Neural crest cell (in vitro differentiated cells): ENCODE measurements around the gene COX7A1. TPM values are rescaled to one million over a fixed set of nuclear protein-coding genes. Genes with fewer than 3 reads are reported as not detected.

Experiments used
- DNase-seq: peaks from one replicate; pipeline ENCODE4 v3.0.0; 2021; ENCODE audit warnings: low read depth, mixed read lengths, low spot score
- H3K27ac Mint-ChIP-seq: one replicate; pipeline ENCODE4 v1.8.0; 2021; ENCODE audit warnings: mild to moderate bottlenecking, mixed read lengths; ENCODE audit not compliant: unreplicated experiment
- H3K27me3 Mint-ChIP-seq: 2 replicates; pipeline ENCODE4 v1.8.0; 2021; ENCODE audit warnings: low read depth, mild to moderate bottlenecking, mixed read lengths
- H3K36me3 Mint-ChIP-seq: 2 replicates; pipeline ENCODE4 v1.8.0; 2021; ENCODE audit warnings: low read depth, mild to moderate bottlenecking, mixed read lengths
- H3K4me1 Mint-ChIP-seq: 2 replicates; pipeline ENCODE4 v1.8.0; 2021; ENCODE audit warnings: mixed read lengths
- H3K4me3 Mint-ChIP-seq: one replicate; pipeline ENCODE4 v1.8.0; 2021; ENCODE audit warnings: mild to moderate bottlenecking, mixed read lengths
- H3K9me3 Mint-ChIP-seq: 2 replicates; pipeline ENCODE4 v1.8.0; 2021; ENCODE audit warnings: mixed read lengths
- CTCF ChIP-seq: fragments of 200-600 bp; sonication (generic); conservative IDR thresholded peaks from 2 replicates; pipeline ENCODE4 v1.5.0; 2021; ENCODE audit warnings: antibody characterized with exemption, mild to moderate bottlenecking
- total RNA-seq: library from RNA; stranded (reverse); gene quantifications from 2 replicates; pipeline ENCODE4 v1.2.1, GENCODE V29; 2021

COX7A1 gene
- total RNA-seq, 1 donor from 2014 or later: not detected

GRCh38 chr19:36103040-36103626 is 49.1 kb downstream of the COX7A1 start:
- Mint-ChIP-seq H3K36me3 (peaks cover 3% of the 10 kb centered on the region), H3K27ac (no peak overlapping the region), H3K4me3 (no peak overlapping the region), H3K4me1 (no peaks in the 10 kb centered on the region), H3K9me3 (no peaks in the 10 kb centered on the region), H3K27me3 (no peaks in the 10 kb centered on the region)
- DNase-seq: no peak
- no peak for TF ChIP-seq CTCF

- H3K4me3 Mint-ChIP-seq: no peak overlapping the region
Measured at GRCh38 chr19:36101550-36102327, 50.5 kb downstream of the COX7A1 start.

More at GRCh38 chr19:36101550-36102327, 50.5 kb downstream of the COX7A1 start:
- no peak for TF ChIP-seq CTCF
- no peaks in the 10 kb centered on the region for H3K27me3 Mint-ChIP-seq
- peaks cover 7% of the 10 kb centered on the region for H3K4me1 Mint-ChIP-seq
- no peak overlapping the region for H3K27ac Mint-ChIP-seq
- DNase-seq: no peak
- peaks cover 6% of the 10 kb centered on the region for H3K36me3 Mint-ChIP-seq
- no peaks in the 10 kb centered on the region for H3K9me3 Mint-ChIP-seq

Other genes with a start within 250 kb of the COX7A1 start
- gene HCST, start 249.9 kb downstream of the COX7A1 start, total RNA-seq: not detected in 2 replicates
- not detected in 2 replicates for gene TYROBP, start 244.2 kb downstream of the COX7A1 start, total RNA-seq
- 33.9 and 36.0 TPM in 2 replicates for gene LRFN3, start 216.1 kb downstream of the COX7A1 start, total RNA-seq
- 16.8 and 17.5 TPM in 2 replicates for gene SDHAF1, start 157.3 kb downstream of the COX7A1 start, total RNA-seq
- gene SYNE4, start 143.6 kb downstream of the COX7A1 start, total RNA-seq: 0.30 and 0.54 TPM in 2 replicates
- gene ALKBH6, start 138.2 kb downstream of the COX7A1 start, total RNA-seq: 21.7 and 23.7 TPM in 2 replicates
- gene CLIP3, start 119.6 kb downstream of the COX7A1 start, total RNA-seq: 33.1 and 37.6 TPM in 2 replicates
- 9.4 and 9.8 TPM in 2 replicates for gene THAP8, start 98.2 kb downstream of the COX7A1 start, total RNA-seq
- gene WDR62, start 97.5 kb downstream of the COX7A1 start, total RNA-seq: 34.2 and 35.3 TPM in 2 replicates
- not detected in 2 replicates for gene OVOL3, start 41.3 kb downstream of the COX7A1 start, total RNA-seq
- gene POLR2I, start 37.6 kb downstream of the COX7A1 start, total RNA-seq: 111 and 126 TPM in 2 replicates
- gene TBCB, start 37.0 kb downstream of the COX7A1 start, total RNA-seq: 214 and 219 TPM in 2 replicates
- gene CAPNS1, start 12.4 kb downstream of the COX7A1 start, total RNA-seq: 321 and 346 TPM in 2 replicates
- 5.6 and 6.6 TPM in 2 replicates for gene ZNF565, start 62.2 kb upstream of the COX7A1 start, total RNA-seq
- gene ZNF146, start 62.7 kb upstream of the COX7A1 start, total RNA-seq: 88.0 and 90.5 TPM in 2 replicates
- gene ZFP14, start 226.8 kb upstream of the COX7A1 start, total RNA-seq: 10.6 and 12.3 TPM in 2 replicates